Activated naive CD4-positive, alpha-beta T cell (primary cell): ENCODE results near the gene SVOP.
A peak's percentile ranks its signal among the peaks of the same experiment; 100 is the strongest.
"Not testable (repeated sequence)": the region's sequence is repeated elsewhere in the genome, so short reads cannot be mapped to it uniquely, and the experiment has no call there.

Experiments used
- DNase-seq, 4 experiments: peaks; one replicate each; lab custom pipeline; 2025; lab: John Stamatoyannopoulos, UW

Gene SVOP, protein sequence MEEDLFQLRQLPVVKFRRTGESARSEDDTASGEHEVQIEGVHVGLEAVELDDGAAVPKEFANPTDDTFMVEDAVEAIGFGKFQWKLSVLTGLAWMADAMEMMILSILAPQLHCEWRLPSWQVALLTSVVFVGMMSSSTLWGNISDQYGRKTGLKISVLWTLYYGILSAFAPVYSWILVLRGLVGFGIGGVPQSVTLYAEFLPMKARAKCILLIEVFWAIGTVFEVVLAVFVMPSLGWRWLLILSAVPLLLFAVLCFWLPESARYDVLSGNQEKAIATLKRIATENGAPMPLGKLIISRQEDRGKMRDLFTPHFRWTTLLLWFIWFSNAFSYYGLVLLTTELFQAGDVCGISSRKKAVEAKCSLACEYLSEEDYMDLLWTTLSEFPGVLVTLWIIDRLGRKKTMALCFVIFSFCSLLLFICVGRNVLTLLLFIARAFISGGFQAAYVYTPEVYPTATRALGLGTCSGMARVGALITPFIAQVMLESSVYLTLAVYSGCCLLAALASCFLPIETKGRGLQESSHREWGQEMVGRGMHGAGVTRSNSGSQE

DNA sequence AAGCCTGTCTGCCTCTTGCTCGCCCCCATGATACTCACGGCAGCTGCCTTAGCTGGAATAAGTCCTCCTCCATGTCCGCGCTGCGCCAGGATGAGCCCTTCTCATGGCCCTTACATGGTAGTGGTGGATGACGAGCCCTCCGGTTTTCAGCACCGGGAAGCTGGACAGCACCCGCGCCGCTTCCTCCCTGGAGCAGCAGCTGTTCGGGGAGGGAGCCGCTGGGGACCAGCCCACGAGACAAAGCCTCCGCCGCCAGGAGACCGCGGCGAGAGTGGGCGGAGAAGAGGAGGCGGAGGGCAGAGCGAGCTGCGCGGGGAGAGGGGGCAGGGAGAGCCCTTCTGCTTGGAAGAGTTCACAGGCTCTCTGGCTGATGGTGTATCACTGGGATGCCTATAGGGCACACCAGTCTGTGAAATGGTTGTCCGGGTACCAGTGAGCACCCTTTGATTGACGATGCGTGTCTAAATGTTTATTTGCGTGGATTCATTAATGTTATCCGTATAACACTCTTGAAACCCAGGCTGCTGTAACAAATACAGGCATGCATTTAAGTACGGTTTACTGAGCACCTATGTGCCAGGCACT is at the start of gene SVOP:
Gene SVOP (minus strand): TSS at position 273 of the 585 bp plus-strand sequence. CDS start 200 bp downstream, at position 73.
- DNase-seq: peak in 1 of 4 experiments; percentile 1

DNA sequence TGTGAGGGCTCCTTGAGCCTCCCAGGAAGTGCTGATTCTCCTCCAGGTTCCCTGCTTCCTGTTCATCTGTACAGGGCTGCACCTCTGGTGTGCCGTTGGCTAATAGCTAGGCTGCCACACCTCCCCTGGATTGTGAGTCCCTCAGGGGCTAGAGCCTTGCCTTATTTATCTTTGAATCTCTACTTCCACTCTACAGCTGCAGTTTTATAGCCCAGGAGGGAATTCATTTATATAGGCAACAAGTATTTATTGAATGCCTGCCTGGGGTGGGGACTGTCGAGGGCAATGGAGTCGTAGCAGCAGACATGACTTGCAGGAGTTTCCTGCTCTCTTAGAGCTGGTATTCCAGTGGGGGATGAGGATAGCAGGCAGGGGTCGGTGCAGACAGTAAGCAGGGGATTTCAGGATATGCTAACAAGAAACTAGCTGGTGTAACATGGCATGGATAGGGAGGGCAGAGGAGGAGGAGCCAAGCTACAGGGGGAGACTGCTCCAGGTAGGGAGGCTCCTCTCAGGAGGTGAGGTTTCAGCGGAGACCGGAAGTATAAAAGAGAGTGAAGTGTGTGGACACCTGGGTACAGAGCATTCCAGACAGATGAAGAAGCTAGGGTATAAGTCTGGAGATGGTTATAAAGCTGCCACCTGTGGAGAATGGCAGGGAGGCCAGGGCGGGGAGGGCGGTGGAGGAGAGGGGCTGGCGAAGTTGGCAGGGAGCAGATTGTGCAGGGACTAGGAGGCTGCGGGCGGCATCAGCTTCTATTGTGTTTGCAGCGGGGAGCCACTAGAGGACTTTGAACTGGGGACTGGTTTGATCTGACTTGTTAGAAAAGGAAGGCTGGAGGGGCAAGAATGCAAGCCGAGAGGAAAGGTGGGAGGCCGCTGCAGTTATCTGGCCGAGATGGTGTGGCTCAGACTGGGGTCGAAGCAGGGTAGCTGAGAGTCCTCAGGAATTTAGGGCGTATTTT is 48.7 kb upstream of the SVOP start:
- no peak for DNase-seq

DNA sequence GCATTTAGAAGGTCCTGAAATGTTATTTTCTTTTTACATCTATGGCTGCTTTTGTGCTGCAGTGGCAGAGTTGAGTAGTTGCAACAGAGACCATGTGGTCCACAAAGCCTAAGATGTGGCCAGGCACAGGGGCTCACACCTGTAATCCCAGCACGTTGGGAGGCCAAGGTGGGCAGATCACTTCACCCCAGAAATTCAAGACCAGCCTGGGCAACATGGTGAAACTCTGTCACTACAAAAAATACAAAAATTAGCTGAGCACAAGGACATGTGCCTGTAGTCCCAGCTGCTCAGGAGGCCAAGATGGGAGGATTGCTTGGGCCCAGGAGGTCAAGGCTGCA is 45.0 kb upstream of the SVOP start:
- DNase-seq: no peak

DNA sequence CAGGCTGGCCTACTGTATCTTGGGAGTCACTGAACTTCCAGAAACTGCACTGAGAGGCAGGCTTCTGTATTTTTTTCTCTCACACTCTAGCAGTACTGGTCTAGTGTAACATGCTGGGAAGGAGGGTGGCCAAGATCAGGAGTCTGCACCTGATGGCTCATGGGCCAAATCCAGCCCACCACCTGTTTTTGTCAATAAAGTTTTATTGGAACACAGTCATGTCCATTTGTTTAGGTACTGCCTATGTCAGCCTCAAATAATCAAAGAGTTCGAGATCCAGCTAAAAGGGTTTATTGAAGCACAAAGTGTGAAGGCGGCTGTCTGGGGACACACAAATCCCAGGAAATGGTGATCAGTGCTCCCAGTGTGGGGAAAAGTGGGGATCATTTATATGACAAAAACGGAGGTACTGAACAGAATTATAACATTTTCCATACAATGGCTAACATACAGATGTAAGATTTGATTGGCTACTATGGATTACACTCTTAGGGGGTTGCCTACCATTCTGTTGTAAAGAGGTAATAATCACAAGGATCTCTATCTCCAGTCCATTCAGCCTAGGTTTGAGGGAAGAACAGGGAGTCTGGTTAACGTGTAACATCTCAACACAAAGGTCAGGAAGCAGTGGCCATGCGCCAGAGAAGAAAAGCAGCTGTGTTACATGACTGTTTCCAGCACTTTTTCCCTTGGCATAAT is 44.4 kb upstream of the SVOP start:
- no peak for DNase-seq

DNA sequence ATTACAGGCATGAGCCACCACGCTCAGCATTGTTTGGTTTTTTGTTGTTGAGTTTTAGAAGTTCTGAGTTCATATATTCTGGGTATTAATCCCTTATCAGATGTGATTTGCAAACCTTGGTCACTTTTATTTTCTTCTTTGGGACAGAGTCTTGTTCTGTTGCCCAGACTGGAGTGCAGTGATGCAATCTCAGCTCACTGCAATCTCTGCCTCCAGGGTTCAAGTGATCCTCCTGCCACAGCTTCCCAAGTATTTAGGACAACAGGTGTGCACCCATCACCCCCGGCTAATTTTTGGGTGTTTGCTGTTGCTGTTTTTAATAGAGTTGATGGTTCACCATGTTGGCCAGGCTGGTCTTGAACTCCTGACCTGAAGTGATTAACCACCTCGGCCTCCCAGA is 43.3 kb upstream of the SVOP start:
- no peak for DNase-seq

DNA sequence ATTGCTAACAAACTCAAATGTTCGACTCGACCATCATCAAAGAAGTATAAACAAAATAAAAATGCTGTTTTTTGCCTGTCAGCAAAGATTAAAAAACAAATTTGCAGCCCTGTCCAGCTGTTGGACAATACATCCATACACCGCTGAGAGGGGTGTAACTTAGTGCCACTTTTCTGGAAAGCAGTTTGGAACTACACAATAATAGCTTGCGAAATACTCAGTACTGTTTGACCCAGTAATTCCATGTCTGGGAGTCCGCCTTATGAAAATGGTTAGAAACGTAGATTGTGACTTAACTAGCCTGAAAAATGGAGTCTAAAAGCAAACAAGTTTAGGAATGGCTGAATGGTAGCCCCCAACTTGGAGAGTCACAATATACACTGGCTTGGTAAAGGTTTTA is 37.9 kb upstream of the SVOP start:
- no peak for DNase-seq

DNA sequence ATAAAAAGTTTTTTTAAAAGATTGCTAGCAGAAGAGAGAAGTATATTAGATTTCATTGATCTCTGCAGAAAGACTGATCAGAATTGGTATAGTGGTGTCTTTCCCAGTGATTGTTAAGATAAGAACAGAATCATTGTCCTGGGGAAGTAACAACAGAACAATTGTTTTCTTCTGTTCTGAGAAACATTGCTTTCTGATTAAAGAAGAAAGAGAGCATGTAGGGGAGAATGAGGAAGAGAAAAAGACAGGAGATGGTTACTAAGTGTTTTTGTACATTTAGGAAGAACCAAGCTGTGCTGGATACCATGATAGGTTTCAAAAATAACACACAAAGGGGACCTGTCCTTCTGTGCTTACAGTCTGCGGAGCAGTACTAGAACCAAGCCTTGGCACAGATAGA is 36.5 kb upstream of the SVOP start:
- no peak for DNase-seq

DNA sequence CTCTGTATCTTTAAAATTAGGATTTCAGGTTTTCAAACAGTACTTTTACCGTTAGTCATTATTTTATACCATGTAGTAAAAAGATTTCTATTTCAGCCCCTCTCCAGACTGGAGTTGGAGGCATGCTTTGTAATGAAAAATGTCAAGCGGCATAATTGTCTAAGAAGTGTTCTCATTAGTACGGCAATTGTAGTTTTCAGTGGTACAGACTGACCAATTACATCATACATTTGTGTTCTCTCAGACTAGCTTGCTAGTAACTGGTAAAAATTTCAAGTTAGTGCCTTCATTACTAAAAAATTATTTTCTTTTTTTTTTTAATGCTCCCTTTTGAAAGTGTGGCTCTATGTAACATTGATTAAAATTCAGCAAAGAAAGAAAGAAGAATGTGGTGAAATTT is 36.0 kb upstream of the SVOP start:
- DNase-seq: no peak

DNA sequence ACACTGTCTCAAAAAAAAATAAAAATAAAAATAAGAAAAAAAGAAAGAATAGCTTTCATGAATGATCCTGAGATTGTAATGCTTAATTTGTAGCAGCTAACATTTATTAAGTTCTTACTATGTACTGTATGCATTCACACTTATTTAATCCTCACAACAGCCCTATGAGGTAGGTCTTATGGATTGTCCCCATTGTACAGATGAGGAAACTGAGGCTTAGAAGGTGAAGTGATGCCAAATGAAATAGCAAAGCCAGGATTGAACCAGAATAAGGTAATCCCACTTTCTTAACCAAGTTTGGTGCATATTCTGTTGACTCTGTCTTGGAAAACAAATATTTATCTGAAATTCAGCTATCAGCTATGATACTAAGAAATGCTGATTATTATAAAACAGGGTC is 33.7 kb upstream of the SVOP start:
- DNase-seq: no peak

DNA sequence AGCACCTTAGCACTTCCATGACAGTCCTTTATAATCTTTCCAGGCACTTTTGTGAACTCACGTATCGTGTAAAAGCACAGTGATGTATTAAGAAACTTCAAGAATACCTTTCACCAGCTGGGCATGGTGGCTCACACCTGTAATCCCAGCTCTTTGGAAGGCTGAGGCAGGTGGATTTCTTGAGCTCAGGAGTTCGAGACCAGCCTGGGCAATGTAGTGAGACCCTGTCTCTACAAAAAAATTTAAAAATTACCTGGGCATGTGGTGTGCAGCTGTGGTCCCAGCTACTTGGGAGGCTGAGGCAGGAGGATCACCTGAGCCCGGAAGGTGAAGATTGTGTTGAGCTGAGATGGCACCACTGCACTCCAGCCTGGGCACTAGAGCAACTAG is 33.3 kb upstream of the SVOP start:
- DNase-seq: not testable (repeated sequence)

DNA sequence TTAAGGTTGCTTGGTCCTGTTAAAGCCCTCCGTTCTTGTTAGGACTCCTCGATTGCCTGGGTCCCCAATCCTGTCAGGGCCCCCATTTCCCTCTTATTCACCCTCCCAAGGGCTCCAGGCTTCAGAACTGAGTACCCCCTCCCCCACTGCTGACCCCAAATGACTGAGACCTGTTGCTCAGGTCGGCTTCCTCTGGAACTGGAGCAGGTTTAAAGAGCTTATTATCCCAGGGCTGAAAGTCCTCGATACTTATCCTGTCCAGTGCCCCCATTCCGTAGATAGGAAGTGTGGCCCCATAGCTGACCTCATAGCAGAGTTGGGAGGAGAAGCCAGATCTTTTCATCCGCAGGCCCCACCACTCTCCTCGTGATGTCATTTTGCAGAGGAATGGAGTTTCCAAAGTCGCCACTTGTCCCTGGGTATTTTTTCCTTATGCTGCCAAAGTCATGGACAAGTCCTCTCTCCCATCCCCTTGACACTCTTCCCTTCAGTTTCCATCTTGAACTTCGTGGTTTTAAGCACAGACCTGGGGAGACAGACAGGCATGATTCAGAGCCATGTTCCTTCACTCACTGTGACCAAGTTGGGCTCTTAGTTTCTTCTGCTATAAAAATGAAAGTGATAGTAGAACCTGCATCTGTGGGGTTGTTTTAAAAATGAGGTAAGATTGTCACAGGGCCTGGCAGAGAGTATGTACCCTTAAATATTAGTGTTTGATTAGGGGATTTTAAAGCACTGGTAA is 32.7 kb upstream of the SVOP start:
- no peak for DNase-seq

DNA sequence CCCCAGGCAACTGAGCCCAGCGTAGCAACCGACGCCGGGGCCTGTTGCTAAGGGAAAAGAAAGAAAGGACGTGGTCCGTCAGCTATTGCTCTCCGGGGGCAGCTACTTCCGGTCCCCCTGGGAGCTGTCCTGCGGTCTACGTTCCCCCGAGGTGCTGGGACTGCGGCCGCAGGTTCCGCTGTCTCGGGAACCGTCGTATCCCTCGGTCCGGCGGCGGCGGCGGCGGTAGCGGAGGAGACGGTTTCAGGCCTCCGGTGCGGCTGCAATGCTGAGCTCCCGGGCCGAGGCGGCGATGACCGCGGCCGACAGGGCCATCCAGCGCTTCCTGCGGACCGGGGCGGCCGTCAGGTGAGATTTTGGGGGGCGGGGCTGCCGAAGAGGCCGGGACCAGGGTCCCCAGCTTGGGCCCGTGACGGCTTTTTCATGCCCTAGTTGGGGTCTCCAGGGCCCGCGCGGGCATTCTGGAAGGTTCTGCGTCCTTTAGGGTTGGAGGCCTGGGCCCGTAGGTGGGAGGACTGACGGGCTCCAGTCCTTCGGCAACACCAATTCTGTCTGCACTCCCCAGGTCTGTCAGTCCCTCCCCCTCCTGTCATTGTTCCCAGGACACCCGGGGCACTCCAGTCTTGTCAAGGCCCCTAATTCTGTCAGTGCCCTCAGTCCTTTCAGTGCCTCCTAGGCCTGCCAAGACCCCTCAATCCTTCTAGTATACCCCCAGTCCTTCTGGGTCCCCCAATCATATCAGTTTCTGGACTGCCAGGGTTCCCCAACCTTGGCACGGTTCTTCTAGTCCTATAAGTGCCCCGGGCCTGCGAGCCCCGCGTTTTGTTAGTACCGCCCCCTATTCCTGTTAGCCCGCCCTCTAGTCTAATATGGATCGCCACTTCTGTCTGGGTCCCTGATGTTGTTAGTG is 31.8 kb upstream of the SVOP start, which contains the start of gene USP30:
Gene USP30 (plus strand): TSS at position 163 of the 910 bp plus-strand sequence. CDS start 103 bp downstream, at position 266.
- peak; percentile 50 to 77 (median 66) for DNase-seq

DNA sequence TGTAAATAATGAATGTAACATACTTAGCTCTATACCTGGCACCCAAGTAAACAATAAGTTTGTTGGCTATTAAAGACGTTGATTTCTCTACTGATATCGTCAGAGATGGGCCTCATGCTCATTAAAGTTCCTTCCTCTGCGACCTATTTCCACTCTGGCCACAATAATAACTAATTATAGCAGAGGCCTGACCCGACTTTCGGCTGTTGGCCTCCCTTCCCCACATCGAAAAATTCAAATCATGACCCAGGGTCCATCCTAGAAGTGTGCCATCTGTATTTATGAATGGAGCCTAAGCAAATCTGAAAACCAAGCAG is 31.2 kb upstream of the SVOP start:
- no peak for DNase-seq

DNA sequence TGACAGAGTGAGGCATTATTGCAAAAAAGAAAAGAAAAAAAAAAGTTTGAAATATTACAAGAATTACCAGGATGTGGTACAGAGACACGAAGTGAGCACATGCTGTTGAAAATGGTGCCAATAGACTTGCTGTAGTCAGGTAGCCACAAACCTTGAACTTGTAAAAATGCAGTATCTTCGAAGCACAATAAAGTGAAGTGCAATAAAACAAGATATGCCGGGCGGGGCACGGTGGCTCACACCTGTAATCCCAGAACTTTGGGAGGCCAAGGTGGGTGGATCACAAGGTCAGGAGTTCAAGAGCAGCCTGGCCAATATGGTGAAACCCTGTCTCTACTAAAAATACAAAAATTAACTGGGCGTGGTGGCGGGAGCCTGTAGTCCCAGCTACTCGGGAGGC is 28.9 kb upstream of the SVOP start:
- DNase-seq: not testable (repeated sequence)

DNA sequence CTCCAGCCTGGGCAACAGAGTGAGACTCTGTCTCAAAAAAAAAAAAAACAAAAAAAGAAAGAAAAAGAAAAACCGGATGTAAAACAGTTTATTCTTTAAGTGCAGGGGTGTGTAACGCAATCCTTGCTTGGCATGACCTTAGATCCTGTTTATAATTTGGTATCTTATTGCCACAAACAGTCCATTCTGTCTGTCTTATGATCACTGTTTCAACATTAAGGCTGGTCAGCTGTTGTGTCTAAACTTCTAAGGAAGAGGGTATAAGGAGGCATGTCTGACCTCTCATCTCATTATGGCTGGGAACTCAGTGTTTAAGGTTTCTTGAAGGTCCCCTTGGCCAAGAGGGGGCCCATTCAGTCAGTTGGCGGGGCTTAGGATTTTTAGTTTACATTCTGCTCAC is 27.8 kb upstream of the SVOP start:
- DNase-seq: not testable (repeated sequence)

DNA sequence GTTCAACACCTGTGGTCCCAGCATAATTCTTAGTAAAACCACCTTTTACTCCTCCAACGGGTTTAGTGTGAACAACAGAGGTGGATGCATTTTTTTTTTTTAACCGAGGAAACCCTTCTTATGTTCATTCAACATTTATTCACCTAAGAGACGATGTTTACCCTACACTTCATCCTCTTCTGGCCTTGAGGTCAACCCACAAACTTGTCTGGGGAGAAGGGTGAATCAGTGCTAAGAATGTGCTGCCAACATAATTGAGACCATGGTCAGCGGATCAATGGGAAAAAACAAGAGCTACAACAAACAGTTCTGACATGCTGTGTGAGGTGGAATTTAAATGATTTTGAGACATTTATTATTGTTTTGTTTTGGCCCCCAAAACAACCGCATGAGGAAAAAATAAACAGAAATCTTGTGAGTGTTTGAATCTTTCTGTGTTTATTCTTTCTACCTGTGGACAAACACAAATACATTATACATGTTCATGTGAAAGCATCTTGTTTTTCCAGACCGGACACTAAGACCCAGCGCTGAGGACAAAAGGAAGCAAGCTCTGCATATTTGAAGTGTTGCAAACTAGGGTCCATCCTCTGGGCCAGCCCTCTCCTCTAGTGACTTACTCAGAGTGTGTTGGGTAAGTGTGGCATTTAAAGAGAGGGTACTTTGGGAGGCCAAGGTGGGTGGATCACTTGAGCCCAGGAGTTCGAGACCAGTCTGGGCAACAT is 26.4 kb upstream of the SVOP start:
- no peak for DNase-seq

DNA sequence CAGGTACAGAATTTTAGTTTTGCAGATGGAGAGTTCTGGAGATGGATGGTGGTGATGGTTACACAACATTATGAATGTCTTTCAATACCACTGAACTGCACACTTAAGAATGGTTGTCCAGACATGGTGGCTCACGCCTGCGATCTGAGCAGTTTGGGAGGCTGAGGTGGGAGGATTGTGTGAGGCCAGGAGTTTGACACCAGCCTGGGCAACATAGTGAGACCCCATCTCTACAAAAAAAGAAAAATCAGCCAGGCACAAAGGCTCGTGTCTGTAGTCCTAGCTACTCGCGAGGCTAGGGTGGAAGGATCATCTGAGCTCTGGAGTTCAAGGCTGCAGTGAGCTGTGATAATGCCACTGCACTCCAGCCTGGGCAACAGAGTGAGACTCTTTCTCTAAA is 23.4 kb upstream of the SVOP start:
- DNase-seq: no peak

DNA sequence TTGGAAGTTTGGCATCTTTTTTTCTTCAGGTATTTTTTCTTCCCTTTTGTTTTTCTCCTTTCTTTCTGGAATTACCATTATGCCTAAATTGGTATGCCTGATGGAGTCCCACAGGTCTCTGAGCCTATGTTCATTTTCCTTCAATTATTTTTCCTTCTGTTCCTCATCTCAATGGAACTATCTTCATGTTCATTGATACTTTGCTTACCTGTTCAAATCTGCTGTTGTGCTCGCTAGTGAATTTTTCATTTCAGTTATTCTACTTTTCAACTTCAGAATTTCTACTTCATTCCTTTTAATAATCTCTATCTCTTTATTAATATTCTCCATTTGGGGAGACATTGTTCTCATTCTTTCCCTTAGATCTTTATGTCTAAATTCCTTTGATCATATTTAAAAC is 16.1 kb upstream of the SVOP start:
- DNase-seq: no peak
